ENCODE measurements around the gene ERLEC1. TPM values are rescaled to one million over a fixed set of nuclear protein-coding genes. Genes with fewer than 3 reads are reported as not detected.

The ERLEC1 gene
- polyA plus RNA-seq (2011; rRNA removed) = 26.6 and 55.6 TPM in 2 replicates
- polyA minus RNA-seq (2011; rRNA and poly(A)+ RNA removed) = 10.8 and 11.9 TPM in 2 replicates

- Histone ChIP-seq H3K27me3 (ENCODE audit: control insufficient read depth, insufficient read depth, low read length) (no peaks in the 10 kb centered on the region), H3K4me3 (ENCODE audit: low read depth, low read length) (peak within 1 kb of the TSS; percentile 54), H3K36me3 (ENCODE audit: control insufficient read depth, insufficient read depth, low read length) (no peaks in the 10 kb centered on the region)
- POLR2A ChIA-PET = no interaction called here
- peak; percentile 31 for DNase-seq (ENCODE audit: low read depth)
- TF ChIP-seq CTCF (IDR thresholded peaks at IDR 0.05; ENCODE audit: insufficient read depth, low read depth, low read length) = no peak
- CTCF ChIA-PET = interaction anchor here (0.5 to 1.7 kb wide), 4 partner anchors 10 to 1981 kb away, joined by 3 to 5 read pairs (median 4); partner anchors contain the start of gene CHAC2
These were observed at the start of gene ERLEC1, which contains the start of gene ASB3 for GRCh38 chr2:53786705-53787613. Gene ERLEC1, plus strand, starts transcription at chr2:53787044. Its CDS starts 167 bp downstream, at chr2:53787211. Gene ASB3, minus strand, starts transcription at chr2:53786953. Its CDS starts 21,381 bp downstream, at chr2:53765572.

DNA sequence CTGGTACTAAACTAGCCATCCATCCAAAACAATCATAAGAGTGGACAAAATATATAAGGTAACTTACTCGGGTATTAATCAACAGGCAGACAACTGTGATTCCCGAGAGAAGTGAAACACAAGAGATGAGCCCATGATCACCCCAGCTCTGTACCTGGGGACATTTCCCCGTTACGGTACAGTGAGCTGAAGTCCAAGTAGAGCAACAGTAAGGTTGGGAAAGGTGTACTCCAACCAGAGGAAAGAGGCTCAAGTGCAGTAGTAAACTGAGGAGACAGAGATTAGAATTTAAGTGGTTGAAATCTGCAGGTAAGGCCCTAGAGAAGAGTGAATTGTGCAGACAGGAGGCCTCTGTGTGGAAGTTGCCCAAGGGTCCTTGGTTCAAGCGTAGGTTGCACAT lies 49.8 kb upstream of the ERLEC1 start:
- no peak for DNase-seq (ENCODE audit: low read depth)
- POLR2A ChIA-PET = no interaction called here
- no peak for TF ChIP-seq CTCF (IDR thresholded peaks at IDR 0.05; ENCODE audit: insufficient read depth, low read depth, low read length)
- H3K27me3 ChIP-seq (ENCODE audit: control insufficient read depth, insufficient read depth, low read length) = no peaks in the 10 kb centered on the region
- CTCF ChIA-PET = no interaction called here
- H3K4me3 ChIP-seq (ENCODE audit: low read depth, low read length) = no peak overlapping the region
- peaks cover 2% of the 10 kb centered on the region; the same call in 1 of the 2 replicates for H3K36me3 ChIP-seq (ENCODE audit: control insufficient read depth, insufficient read depth, low read length)

GRCh38 chr2:53739032-53739431 lies 47.8 kb upstream of the ERLEC1 start:
- POLR2A ChIA-PET = no interaction called here
- no peak for DNase-seq (ENCODE audit: low read depth)
- no peak for TF ChIP-seq CTCF (IDR thresholded peaks at IDR 0.05; ENCODE audit: insufficient read depth, low read depth, low read length)
- Histone ChIP-seq H3K36me3 (ENCODE audit: control insufficient read depth, insufficient read depth, low read length) (no peaks in the 10 kb centered on the region; the same call in 1 of the 2 replicates), H3K27me3 (ENCODE audit: control insufficient read depth, insufficient read depth, low read length) (no peaks in the 10 kb centered on the region), H3K4me3 (ENCODE audit: low read depth, low read length) (no peak overlapping the region)
- CTCF ChIA-PET = interaction anchor here (1.4 to 2.4 kb wide), 4 partner anchors 11 to 319 kb away, joined by 3 to 9 read pairs (median 4); no protein-coding TSS in a partner anchor

GRCh38 chr2:53740170-53740569 lies 46.7 kb upstream of the ERLEC1 start:
- CTCF ChIA-PET = interaction anchor here (1.4 to 2.4 kb wide), 3 partner anchors 9 to 317 kb away, joined by 4 to 9 read pairs (median 4); no protein-coding TSS in a partner anchor
- POLR2A ChIA-PET = no interaction called here
- no peak for DNase-seq (ENCODE audit: low read depth)
- Histone ChIP-seq H3K27me3 (ENCODE audit: control insufficient read depth, insufficient read depth, low read length) (no peaks in the 10 kb centered on the region), H3K36me3 (ENCODE audit: control insufficient read depth, insufficient read depth, low read length) (no peaks in the 10 kb centered on the region; the same call in 1 of the 2 replicates), H3K4me3 (ENCODE audit: low read depth, low read length) (no peak overlapping the region)
- TF ChIP-seq CTCF (IDR thresholded peaks at IDR 0.05; ENCODE audit: insufficient read depth, low read depth, low read length) = peak; percentile 44; the same call in 1 of the 2 replicates
